Endothelial cell of umbilical vein (primary cell): Measurements from ENCODE around the gene SULT1A1.

Experiments used
- CTCF ChIP-seq, 2 donors: IDR thresholded peaks; 1 replicate in 1 of 2; 2 replicates in 1 of 2; pipeline ENCODE4 v1.5.1; 2011; ENCODE audit warnings: low read length in 2 of 2, mild to moderate bottlenecking in 2 of 2, moderate library complexity in 2 of 2, control low read depth in 1 of 2, inconsistent platforms in 1 of 2, low read depth in 1 of 2; ENCODE audit not compliant: insufficient read depth in 1 of 2; ENCODE audit errors: extremely low read depth in 1 of 2
- POLR2A ChIP-seq: IDR thresholded peaks from 2 replicates; pipeline ENCODE4 v1.6.1; 2012; ENCODE audit warnings: low read depth, mild to moderate bottlenecking, control low read depth, low read length

- TF ChIP-seq CTCF (IDR thresholded peaks at IDR 0.05; ENCODE audit: extremely low read depth in 1 of 2, insufficient read depth in 1 of 2, low read depth in 1 of 2, low read length in 2 of 2) (no peak), POLR2A (no peak)
Measured at GRCh38 chr16:28569968-28570752, 39.7 kb downstream of the SULT1A1 start.
